NCI-H748 (cell line): ENCODE results near the gene SLC38A11.
"Not testable (repeated sequence)": the region's sequence is repeated elsewhere in the genome, so short reads cannot be mapped to it uniquely, and the experiment has no call there.

Experiments used
- DNase-seq: peaks from one replicate; lab custom pipeline; 2025; ENCODE audit not compliant: unreplicated experiment; lab: John Stamatoyannopoulos, UW

Gene SLC38A11

DNA sequence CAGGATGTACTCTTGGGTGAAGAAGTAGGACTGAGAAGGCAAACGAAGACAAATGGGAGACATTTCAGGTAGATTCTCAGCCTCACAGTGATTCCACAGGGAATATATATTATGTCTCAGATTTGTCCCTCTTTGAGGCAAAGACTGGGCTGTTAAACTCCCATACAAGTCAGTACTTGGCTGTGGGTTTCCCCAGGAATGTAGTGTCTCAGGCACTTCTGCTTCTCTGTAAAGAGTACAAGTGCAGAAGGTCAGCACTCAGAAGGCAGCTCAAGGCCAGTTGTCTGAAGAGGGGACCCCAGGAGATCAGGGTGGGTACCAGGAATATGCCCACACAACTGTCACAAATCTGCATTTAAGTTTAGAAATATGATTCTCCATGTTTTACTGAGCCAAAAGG, 73.8 kb downstream of the SLC38A11 start:
- DNase-seq = no peak

- no peak for DNase-seq
Measured at GRCh38 chr2:164879901-164880535, 75.3 kb downstream of the SLC38A11 start.

DNA sequence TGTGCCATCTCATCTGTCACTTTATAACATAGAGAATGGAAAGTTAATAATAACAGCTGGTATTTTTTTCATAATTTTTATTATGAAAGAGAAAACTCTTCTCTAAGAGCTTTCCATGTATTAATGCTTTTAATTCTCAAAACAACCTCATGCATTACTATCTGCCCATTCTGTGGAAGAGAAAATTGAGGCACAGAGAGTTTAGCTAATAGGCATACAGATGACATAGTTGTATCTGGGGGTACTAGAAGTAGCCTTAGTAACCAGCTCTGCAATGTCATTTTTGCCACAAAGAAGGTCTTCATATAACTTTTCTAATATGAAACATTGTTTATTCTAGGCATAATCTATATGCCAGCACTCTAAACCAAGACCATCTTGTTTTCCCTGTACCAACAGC, 77.4 kb downstream of the SLC38A11 start:
- DNase-seq = no peak

GRCh38 chr2:164877169-164877568, 78.2 kb downstream of the SLC38A11 start:
- DNase-seq = no peak

GRCh38 chr2:164875334-164876205, 79.8 kb downstream of the SLC38A11 start:
- no peak for DNase-seq

- DNase-seq = peak; percentile 18
Measured at GRCh38 chr2:164873210-164873908, 82.0 kb downstream of the SLC38A11 start.

GRCh38 chr2:164871404-164871803, 83.9 kb downstream of the SLC38A11 start:
- DNase-seq = no peak

- no peak for DNase-seq
Measured at GRCh38 chr2:164869420-164869772, 85.9 kb downstream of the SLC38A11 start.

- peak; percentile 18 for DNase-seq
Measured at GRCh38 chr2:164868563-164869419, 86.5 kb downstream of the SLC38A11 start.

DNA sequence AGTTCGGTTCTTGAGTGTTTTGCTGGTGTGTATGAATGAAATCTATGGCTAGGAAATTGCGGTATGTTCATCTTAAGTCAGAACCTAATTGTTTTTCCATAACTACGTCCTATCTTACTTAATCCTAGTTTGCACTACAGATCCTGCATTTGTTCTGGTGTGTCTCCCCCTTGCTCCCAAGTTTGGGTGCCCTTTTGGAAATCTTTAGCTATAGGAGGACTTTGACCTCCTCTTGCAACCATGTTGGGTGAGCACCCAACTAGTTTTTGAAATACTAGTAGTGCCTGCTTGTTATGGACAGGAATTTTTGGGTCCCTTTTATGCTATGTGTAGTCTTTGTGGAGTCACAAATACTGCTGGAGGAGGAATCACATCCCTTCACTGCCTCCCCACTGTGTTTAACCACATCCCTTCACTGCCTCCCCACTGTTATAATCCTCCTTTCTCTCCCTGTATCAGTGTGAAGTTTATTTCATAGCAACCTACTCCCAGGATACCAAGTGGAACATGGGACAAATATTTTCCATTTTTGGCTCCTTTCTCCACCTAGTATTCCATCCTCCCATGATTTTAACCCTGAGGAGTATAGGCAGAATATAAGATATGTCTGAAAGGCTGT, 87.4 kb downstream of the SLC38A11 start:
- DNase-seq = no peak

DNA sequence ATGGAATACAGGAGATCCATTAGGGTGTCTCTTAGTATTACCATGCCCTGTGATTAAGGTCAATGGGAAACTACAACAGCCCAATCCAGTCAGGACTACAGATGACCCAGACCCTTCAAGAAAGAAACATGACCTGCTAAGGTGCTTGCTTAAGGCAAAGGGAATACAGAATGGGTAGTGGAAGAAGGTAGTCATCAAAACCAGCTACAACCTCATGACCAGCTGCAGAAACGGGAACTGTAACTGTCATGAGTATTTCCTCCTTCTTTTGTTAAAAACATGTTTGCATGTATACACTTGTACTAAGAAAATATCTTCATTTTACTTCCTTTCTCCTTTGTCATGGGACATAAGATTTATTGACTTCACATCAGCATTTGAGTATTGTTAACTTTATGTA, 88.9 kb downstream of the SLC38A11 start:
- DNase-seq = not testable (repeated sequence)

- no peak for DNase-seq
Measured at GRCh38 chr2:164860694-164861042, 94.7 kb downstream of the SLC38A11 start.

- DNase-seq = not testable (repeated sequence)
Measured at GRCh38 chr2:164859906-164860693, 95.2 kb downstream of the SLC38A11 start.

DNA sequence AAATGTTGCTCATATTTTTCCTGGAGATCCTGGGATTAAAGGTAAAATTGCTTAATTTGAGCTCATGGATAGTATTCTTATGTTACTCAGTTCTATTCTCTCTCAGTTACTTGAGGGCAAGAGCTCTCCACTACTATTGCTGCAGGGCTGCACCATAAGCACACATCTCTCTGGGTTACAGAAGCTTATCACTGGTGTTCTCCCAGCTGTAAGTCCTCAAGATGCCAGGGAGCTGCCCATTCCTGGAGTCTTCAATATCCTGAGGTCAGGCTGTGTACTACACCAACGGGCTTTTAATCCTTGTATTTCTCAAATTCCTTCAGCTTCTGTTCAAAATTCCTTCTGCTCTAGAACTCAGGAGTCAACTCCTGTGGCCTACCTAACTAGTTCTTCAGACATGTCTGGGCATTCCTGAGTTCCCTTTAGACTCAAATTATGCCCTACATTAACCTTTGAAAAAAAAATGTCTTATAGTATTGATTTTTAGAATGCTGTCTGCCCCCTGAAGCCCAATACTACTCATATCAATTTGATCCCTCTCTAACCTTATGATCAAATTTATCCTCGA, 96.0 kb downstream of the SLC38A11 start:
- no peak for DNase-seq

- no peak for DNase-seq
Measured at GRCh38 chr2:164852086-164852485, 103.2 kb downstream of the SLC38A11 start.

DNA sequence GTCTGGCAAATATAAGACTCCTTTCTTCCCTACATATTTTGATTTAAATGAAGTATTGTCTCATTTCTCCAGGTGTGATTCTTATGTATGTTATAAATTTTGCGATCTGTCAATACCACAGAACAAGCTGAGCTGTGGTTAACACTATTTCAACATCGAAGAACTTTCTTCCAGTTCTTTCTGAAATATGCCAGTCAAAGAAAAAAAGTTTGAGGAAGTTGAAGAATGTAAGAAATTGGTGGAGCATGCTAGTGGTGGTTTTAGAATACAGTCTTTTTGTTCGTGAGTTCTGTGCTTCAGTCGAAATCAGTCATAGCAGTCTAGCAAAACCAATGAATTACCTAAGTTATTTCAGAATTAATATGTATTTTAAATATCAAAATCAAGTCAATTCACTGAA, 105.1 kb downstream of the SLC38A11 start:
- no peak for DNase-seq

GRCh38 chr2:164849506-164849905, 105.8 kb downstream of the SLC38A11 start:
- no peak for DNase-seq

DNA sequence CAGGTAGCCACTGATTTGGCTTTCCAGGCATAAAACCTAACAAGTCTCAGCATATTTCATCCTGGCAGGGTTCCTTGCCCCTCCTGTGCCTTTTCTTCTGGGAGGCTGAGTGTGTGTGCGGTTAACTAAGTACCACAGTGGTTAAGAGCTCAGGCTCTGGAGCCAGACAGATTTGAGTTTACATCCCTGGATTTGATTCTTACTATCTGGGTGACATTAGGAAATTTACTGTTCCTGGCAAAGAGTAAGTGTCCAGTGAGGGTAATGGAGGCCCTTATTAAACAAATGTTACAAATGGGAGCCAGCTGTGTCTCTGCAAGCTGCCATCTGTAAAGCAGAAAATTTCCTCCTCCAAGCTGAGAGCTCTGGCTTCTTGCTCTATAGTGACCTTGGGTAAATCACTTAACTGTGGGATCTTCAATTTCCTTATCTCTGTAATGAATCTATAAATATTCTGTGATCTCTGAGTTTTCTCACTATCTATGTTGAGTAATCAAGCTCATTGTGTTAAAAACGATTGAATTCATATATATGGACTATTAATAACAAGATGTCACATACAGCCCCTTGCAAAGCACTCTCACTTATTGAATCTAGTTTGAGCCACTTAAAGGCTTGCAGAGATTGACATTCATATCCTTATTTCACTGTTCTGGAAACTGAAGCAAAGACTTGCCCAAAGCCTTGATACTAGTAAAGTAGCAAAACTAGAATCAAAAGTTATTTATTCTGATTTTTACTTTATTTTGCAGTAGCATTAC, 107.2 kb downstream of the SLC38A11 start:
- DNase-seq = peak; percentile 22

DNA sequence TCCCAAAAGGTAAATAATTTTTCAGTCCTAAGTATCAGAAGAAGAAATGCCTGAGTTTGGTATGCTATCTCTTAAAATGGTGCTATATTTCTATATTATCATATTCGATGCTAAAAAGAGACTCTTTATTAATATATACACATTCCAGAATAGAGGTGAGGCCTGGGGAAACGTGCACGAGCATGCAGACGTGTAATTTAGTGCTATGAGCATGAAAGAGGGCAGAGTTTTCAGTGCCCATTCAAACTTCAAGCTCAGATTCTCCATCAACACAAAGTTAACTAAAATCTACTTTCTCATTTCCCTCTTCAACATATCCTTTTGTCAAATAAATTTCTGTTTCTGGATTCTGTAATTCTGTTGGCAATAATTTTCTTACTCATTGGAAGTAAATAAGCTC, 108.0 kb downstream of the SLC38A11 start:
- no peak for DNase-seq
